ENCODE data around the gene RAB26.
"Not testable (repeated sequence)": the region's sequence is repeated elsewhere in the genome, so short reads cannot be mapped to it uniquely, and the experiment has no call there.

RAB26 gene

DNA sequence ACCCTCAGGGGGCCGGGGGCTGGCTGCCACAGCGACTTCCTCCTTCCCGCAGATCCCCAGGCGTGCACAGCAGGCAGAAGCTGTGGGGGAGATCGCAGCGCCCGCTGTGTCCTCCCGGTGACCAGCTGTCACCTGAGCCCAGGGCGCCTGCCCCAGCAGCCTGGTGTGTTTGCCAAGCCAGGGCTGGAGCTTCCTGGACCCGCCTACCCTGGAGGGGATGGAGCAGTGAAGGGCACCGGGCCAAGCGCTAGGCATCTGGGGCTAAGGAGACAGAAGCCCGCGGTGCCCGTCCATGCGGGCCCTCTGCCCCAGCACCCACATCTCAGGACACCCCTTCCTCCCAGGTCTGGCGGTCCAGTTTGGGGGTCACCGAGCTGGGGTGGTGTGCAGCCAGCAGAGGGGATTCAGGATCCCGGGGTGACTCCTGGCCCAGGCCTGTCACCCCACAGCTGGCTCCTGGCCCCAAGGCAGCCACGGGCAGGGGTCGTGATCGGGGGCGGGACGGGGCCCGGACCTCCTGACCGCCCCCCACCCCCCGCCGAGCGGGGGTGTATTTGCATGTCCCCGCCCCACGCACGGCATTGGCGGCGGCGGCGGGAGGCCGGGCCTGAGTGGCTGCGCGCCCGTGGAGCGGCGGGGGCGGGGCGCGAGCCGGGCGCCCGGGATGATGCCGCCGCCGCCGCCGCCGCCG lies at the start of gene RAB26:
Gene RAB26 (plus strand): TSS at position 645 of the 691 bp plus-strand sequence. CDS start 159 bp downstream, outside the sequence.
- Mint-ChIP-seq H3K9me3 (no peaks in the 10 kb centered on the region), H3K36me3 (ENCODE audit: insufficient read depth) (peaks cover 3% of the 10 kb centered on the region), H3K27ac (ENCODE audit: low read depth) (no peak within 1 kb of the TSS), H3K4me3 (peak within 1 kb of the TSS; percentile 63), H3K4me1 (peaks cover 17% of the 10 kb centered on the region), H3K27me3 (no peaks in the 10 kb centered on the region)
- ATAC-seq (replicated peaks; ENCODE audit: extremely low read depth, poor library complexity, severe bottlenecking) = peak; percentile 69
- DNase-seq (ENCODE audit: low spot score in 2 of 2) = no peak

DNA sequence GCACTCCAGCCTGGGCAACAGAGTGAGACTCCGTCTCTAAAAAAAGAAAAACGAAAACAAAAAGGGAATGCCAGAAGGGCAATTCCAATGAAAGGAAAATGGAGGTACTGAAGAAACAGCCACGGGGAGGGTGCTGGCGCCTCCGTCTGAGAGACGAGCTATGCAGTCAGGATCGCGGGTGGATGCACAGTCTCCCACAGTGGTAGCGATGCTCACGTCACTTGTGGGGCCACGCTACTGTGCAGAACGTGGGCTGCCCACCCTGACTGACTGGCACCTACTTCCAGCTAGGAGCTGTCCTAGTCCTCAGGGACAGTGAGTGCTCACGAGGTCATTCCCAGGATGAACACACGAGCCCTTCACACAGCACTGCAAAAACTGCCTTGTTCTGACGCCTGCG lies 46.8 kb upstream of the RAB26 start:
- not testable (repeated sequence) for H3K4me3 Mint-ChIP-seq; H3K4me1 Mint-ChIP-seq; H3K27me3 Mint-ChIP-seq; DNase-seq (ENCODE audit: low spot score in 2 of 2); H3K27ac Mint-ChIP-seq (ENCODE audit: low read depth); ATAC-seq (replicated peaks; ENCODE audit: extremely low read depth, poor library complexity, severe bottlenecking); H3K36me3 Mint-ChIP-seq (ENCODE audit: insufficient read depth); H3K9me3 Mint-ChIP-seq

DNA sequence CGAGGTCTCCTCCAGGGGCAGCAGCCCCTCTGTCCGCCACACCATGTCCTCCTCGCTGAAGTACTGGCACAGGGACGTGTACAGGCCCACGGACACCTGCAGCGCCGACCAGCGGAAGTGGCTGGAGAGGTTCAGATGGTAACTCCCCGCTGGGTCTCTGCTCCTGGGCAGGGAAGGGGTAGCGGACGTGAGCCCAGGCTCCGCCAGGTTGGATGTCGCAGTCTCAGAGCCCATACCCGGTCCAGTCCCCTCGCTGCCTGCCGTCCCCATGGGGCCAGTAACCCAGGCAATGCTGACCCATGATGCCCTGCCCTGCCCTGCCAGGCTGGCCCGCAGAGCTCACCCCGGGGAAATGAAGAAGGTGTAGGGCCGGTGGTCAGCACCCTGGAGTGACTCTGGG lies 46.0 kb upstream of the RAB26 start:
- no peaks in the 10 kb centered on the region for H3K27me3 Mint-ChIP-seq
- no peak overlapping the region for H3K4me3 Mint-ChIP-seq
- H3K27ac Mint-ChIP-seq (ENCODE audit: low read depth) = no peak overlapping the region
- H3K4me1 Mint-ChIP-seq = no peaks in the 10 kb centered on the region
- no peaks in the 10 kb centered on the region for H3K9me3 Mint-ChIP-seq
- no peak for DNase-seq (ENCODE audit: low spot score in 2 of 2)
- H3K36me3 Mint-ChIP-seq (ENCODE audit: insufficient read depth) = peaks cover 5% of the 10 kb centered on the region
- ATAC-seq (replicated peaks; ENCODE audit: extremely low read depth, poor library complexity, severe bottlenecking) = no peak

- H3K27me3 Mint-ChIP-seq; H3K4me1 Mint-ChIP-seq; H3K4me3 Mint-ChIP-seq; DNase-seq (ENCODE audit: low spot score in 2 of 2); H3K9me3 Mint-ChIP-seq; H3K36me3 Mint-ChIP-seq (ENCODE audit: insufficient read depth): not testable (repeated sequence)
- peak; percentile 19 for ATAC-seq (replicated peaks; ENCODE audit: extremely low read depth, poor library complexity, severe bottlenecking)
- H3K27ac Mint-ChIP-seq (ENCODE audit: low read depth) = peak overlapping the region; percentile 44
These were observed 44.0 kb upstream of the RAB26 start for GRCh38 chr16:2104464-2104863.

DNA sequence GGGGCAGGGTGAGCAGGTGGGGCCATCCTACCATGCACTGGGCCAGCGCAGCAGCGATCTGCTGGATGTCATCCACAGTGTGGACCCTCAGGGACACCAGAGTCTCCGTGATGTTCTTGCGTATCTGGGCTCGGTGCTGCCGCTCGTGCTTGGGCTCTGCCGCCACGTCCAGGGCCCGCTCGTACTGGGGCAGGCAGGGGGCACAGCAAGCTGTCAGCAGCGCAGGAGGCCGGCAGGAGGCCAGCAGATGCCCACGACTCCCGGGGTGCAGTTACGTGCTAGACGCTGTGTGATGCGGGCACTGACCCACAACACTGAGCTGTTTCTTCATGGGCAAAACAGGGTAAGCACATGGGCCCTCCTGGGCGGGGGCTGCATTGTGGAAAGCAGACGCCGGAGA lies 43.1 kb upstream of the RAB26 start:
- H3K9me3 Mint-ChIP-seq; ATAC-seq (replicated peaks; ENCODE audit: extremely low read depth, poor library complexity, severe bottlenecking); DNase-seq (ENCODE audit: low spot score in 2 of 2); H3K4me3 Mint-ChIP-seq; H3K27me3 Mint-ChIP-seq; H3K36me3 Mint-ChIP-seq (ENCODE audit: insufficient read depth); H3K27ac Mint-ChIP-seq (ENCODE audit: low read depth); H3K4me1 Mint-ChIP-seq: not testable (repeated sequence)

- not testable (repeated sequence) for H3K36me3 Mint-ChIP-seq (ENCODE audit: insufficient read depth); H3K4me1 Mint-ChIP-seq; DNase-seq (ENCODE audit: low spot score in 2 of 2); ATAC-seq (replicated peaks; ENCODE audit: extremely low read depth, poor library complexity, severe bottlenecking); H3K4me3 Mint-ChIP-seq; H3K27ac Mint-ChIP-seq (ENCODE audit: low read depth); H3K27me3 Mint-ChIP-seq; H3K9me3 Mint-ChIP-seq
These were observed 42.7 kb upstream of the RAB26 start for GRCh38 chr16:2105769-2106168.

DNA sequence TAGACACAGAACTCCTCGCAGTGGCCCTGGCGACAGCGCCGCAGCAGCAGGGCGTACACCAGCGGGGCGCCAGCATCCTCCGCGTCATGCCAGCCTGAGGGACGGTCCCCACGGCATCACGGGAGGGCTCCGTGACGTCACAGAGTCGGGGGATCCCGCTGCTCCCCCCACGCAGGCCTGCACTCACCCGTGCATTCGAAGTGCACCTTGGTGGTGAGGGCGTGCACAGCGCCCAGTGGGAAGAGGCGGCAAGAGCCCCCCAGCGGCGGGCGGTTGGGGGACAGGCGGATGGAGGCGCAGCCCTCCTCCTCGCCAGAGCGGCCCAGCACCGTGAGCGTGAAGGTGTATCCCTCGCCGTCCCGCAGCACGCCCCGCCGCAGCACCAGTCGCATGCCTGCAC lies 42.2 kb upstream of the RAB26 start:
- ATAC-seq (replicated peaks; ENCODE audit: extremely low read depth, poor library complexity, severe bottlenecking); DNase-seq (ENCODE audit: low spot score in 2 of 2); H3K27ac Mint-ChIP-seq (ENCODE audit: low read depth); H3K9me3 Mint-ChIP-seq; H3K36me3 Mint-ChIP-seq (ENCODE audit: insufficient read depth); H3K4me1 Mint-ChIP-seq; H3K27me3 Mint-ChIP-seq; H3K4me3 Mint-ChIP-seq: not testable (repeated sequence)

GRCh38 chr16:2107121-2107790 lies 41.2 kb upstream of the RAB26 start:
- not testable (repeated sequence) for H3K36me3 Mint-ChIP-seq (ENCODE audit: insufficient read depth); DNase-seq (ENCODE audit: low spot score in 2 of 2); H3K27ac Mint-ChIP-seq (ENCODE audit: low read depth); H3K27me3 Mint-ChIP-seq; H3K9me3 Mint-ChIP-seq; H3K4me3 Mint-ChIP-seq; ATAC-seq (replicated peaks; ENCODE audit: extremely low read depth, poor library complexity, severe bottlenecking); H3K4me1 Mint-ChIP-seq

DNA sequence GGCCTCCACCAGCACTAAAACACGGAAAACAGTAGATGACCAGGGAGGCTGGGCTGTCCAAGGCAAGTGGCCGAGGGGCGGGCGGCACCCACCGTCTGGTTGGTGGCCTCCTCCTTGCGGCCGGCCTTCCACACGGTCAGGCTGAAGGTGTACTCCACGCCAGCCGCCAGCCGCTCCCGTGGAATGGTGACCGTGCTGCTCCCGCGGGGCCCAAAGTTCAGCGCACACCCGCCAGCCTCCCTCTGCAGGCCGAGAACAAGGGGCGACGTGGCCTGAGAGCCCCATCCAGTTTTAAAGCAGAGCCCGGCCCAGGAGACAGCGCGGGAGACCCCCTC lies 40.7 kb upstream of the RAB26 start:
- DNase-seq (ENCODE audit: low spot score in 2 of 2); H3K36me3 Mint-ChIP-seq (ENCODE audit: insufficient read depth); H3K4me1 Mint-ChIP-seq; H3K9me3 Mint-ChIP-seq; H3K4me3 Mint-ChIP-seq; H3K27ac Mint-ChIP-seq (ENCODE audit: low read depth); ATAC-seq (replicated peaks; ENCODE audit: extremely low read depth, poor library complexity, severe bottlenecking); H3K27me3 Mint-ChIP-seq: not testable (repeated sequence)

DNA sequence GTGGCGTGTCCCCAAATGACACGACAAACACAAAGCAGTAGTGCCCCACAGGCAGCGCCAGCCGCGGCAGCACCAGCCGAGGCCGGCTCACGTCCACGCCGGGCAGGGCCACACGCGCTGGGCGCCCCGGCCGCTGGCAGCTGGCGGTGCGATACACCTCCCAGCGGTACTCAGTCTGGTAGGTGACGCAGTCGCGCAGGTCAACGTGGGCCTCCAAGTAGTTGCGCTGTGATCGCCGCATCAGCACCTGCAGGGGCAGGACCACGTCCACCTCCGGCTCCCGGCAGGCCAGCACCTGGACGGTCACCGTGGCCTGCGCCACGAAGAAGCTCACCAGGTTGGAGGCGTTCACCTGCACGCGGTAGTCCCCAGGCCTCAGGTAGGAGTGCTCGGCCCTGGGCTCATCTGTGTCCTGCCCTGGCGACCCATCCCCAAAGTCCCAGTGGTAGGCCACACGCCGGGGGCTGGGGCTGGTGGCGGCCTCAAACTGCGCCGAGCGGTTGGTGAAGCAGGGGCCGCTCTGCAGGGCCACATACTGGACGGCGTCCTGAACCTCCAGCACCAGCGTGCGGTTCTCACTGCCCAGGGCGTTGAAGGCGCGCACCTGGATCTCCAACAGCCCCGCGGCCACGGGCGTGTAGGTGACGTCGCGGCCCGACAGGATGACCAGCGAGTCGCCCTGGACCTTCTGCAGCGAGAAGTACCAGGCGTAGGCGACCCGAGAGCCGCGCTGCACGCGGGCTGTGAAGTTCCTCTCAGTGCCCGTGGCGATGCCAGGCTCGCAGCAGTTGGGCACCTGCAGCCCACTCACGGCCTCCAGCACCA lies 39.8 kb upstream of the RAB26 start:
- not testable (repeated sequence) for H3K27me3 Mint-ChIP-seq

DNA sequence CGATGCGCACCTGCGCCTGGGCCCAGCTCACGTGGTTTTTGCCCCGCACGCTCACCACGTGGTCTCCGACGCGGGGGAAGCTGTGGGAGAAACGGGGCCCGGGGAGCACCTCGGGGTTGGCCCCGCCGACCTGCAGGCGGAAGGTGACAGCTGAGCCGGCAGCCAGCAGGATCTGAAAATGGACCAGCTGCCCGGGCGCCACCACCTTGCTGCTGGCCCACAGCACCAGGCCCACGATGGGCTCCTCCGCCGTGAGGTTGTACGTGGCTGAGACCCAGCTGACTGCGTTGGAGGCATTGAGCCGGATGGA lies 39.2 kb upstream of the RAB26 start:
- not testable (repeated sequence) for H3K27me3 Mint-ChIP-seq; H3K36me3 Mint-ChIP-seq (ENCODE audit: insufficient read depth); ATAC-seq (replicated peaks; ENCODE audit: extremely low read depth, poor library complexity, severe bottlenecking); H3K27ac Mint-ChIP-seq (ENCODE audit: low read depth); H3K4me3 Mint-ChIP-seq; DNase-seq (ENCODE audit: low spot score in 2 of 2); H3K4me1 Mint-ChIP-seq; H3K9me3 Mint-ChIP-seq

More for the DNA sequence above, 39.8 kb upstream of the RAB26 start:
- not testable (repeated sequence) for DNase-seq (ENCODE audit: low spot score in 2 of 2); H3K4me1 Mint-ChIP-seq; ATAC-seq (replicated peaks; ENCODE audit: extremely low read depth, poor library complexity, severe bottlenecking); H3K27ac Mint-ChIP-seq (ENCODE audit: low read depth); H3K4me3 Mint-ChIP-seq; H3K36me3 Mint-ChIP-seq (ENCODE audit: insufficient read depth); H3K9me3 Mint-ChIP-seq

DNA sequence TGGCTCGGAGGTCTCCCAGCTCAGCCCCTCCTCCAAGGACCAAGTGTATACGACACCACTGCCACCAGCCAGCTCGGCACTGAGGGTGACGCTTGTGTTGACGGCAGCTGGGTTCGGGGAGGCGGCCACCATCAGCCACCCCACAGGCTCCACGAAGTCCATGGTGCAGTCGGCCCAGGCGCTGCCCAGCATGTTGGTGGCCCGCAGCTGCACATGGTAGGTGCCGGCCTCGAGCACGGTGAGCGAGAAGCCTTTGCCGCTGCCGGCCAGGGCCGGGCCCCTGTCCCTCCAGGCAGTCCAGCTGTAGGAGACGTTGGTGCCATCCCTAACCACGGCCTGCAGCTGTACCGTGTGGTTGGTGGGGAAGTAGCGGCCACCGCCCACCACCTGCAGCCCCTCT lies 38.6 kb upstream of the RAB26 start:
- not testable (repeated sequence) for H3K27me3 Mint-ChIP-seq, H3K4me3 Mint-ChIP-seq, H3K4me1 Mint-ChIP-seq

More for the DNA sequence above, 38.6 kb upstream of the RAB26 start:
- not testable (repeated sequence) for H3K36me3 Mint-ChIP-seq (ENCODE audit: insufficient read depth); H3K9me3 Mint-ChIP-seq; ATAC-seq (replicated peaks; ENCODE audit: extremely low read depth, poor library complexity, severe bottlenecking); H3K27ac Mint-ChIP-seq (ENCODE audit: low read depth); DNase-seq (ENCODE audit: low spot score in 2 of 2)
